Upper lobe of left lung (tissue), 6 donors: ENCODE results near the gene MACROD1. TPM values are rescaled to one million over a fixed set of nuclear protein-coding genes. Genes with fewer than 3 reads are reported as not detected.

ENCODE experiments used
- ATAC-seq, 2 donors: fragments of 200-7000 bp; cut with Tn5 transposase; one replicate each; pipeline ENCODE4 v1.9.1; 2022; ENCODE audit warnings: mild to moderate bottlenecking in 2 of 2, moderate library complexity in 2 of 2; ENCODE audit not compliant: low FRiP score in 2 of 2
- DNase-seq, 2 donors: peaks; one replicate each; pipeline ENCODE4 v3.0.0-alpha.2; 2019 to 2020
- H3K27ac ChIP-seq, 4 donors: fragments of 200-600 bp; sonication (generic); one replicate each; pipeline ENCODE4 v1.5.1; 2016 to 2019
- H3K27me3 ChIP-seq, 4 donors: fragments of 200-600 bp; sonication (generic); one replicate each; pipeline ENCODE4 v1.5.1; 2017 to 2019
- H3K36me3 ChIP-seq, 4 donors: fragments of 200-600 bp; sonication (generic); one replicate each; pipeline ENCODE4 v1.5.1; 2016 to 2019
- H3K4me1 ChIP-seq, 4 donors: fragments of 200-600 bp; sonication (generic); one replicate each; pipeline ENCODE4 v1.5.1; 2018 to 2019
- H3K4me3 ChIP-seq, 4 donors: fragments of 200-600 bp; sonication (generic); one replicate each; pipeline ENCODE4 v1.5.1; 2017 to 2019; ENCODE audit warnings: mild to moderate bottlenecking in 2 of 4, moderate library complexity in 1 of 4
- H3K9me3 ChIP-seq, 4 donors: fragments of 200-600 bp; sonication (generic); one replicate each; pipeline ENCODE4 v1.5.1; 2018 to 2019
- EP300 ChIP-seq, 4 donors: sonication (generic); formaldehyde crosslinking; IDR thresholded peaks; one replicate each; pipeline ENCODE4 v1.5.1; 2017; ENCODE audit warnings: antibody characterized with exemption in 4 of 4, control low read depth in 2 of 4
- POLR2A ChIP-seq, 4 donors: fragments of 450-650 bp; IDR thresholded peaks; one replicate each; pipeline ENCODE4 v1.5.1; 2016 to 2017; ENCODE audit warnings: antibody characterized with exemption in 4 of 4, mild to moderate bottlenecking in 2 of 4
- POLR2AphosphoS5 ChIP-seq, 2 donors: sonication (generic); formaldehyde crosslinking; IDR thresholded peaks; one replicate each; pipeline ENCODE4 v1.5.1; 2017; ENCODE audit warnings: antibody characterized with exemption in 2 of 2
- WGBS, 2 donors: methylation state at CpG; one replicate each; pipeline ENCODE4 v1.1.5; 2017 to 2018; 5-methylcytosine and 5-hydroxymethylcytosine counted together
- total RNA-seq, 6 donors: library from RNA; depleted of rRNA in 4 of 6; stranded (reverse); fragments of >200 nt in 4 of 6; gene quantifications; one replicate each; pipeline versions ENCODE4 v1.1.0 to v1.2.1, GENCODE V29; 2016 to 2021
- TF ChIP-seq, protein P1 (sequence below), 6 experiments: fragments of 450-650 bp in 4 of 6; fragments of 200-600 bp in 2 of 6; sonication (generic) in 2 of 6; IDR thresholded peaks; one replicate each; pipeline ENCODE4 v1.5.1; 2016 to 2019; ENCODE audit warnings: antibody characterized with exemption in 6 of 6
- donor health status: DM: no; HTN: no; CAD: no; lungs with moderate emphysema.
- donor health status: DM: no; HTN: yes; CAD: no; lungs with severe emphysema.

Gene MACROD1
- total RNA-seq, 6 donors from 2014 or later = 16.7 to 59.7 (median 33.5) TPM

DNA sequence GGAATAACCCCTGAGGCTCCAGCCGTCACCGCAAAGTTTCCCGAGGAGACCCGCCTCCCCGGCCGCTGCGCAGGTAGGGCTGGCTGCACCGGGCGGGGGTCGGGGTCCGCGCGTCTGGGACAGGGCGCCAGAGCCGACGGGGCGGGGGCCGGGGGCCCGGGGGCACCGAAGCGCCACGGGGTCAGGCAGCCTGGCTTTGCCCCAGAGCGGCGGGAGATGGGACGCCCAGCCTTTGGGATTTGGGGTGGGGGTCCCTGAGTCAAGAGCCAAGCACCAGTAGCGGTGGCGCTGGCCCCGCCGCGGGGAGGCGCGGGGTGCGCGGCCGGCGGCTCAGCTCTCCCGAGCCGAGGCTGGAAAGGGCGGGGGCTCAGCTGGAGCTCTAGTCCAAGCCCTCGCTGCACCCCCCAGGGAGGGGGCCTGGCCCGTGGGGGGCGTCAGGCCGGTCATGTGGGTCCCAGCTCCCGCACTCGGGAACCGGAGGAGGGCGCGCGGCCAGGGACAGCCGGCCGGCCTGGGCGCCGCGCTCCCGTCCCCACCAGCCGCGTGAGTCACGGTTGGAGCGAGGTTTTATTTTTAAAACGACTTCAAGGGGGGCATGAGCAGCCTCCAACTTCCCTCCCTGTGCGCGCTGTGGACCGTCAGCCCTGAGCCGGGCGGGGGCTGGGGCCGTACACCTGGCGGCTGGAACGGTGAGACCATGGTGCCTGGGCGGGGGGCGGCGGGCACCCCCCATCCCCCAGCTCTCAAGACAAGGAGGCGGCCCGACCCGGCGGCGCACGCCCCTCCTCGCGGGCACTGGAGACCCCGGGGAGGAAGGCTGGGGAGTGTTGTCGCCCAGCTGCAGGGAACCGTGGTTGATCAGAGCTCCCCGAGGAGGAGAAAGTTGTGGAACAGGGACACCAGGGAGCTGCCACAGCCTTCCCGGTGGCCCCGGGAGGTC lies 129.6 kb downstream of the MACROD1 start:
- ATAC-seq (peak in 1 of 2 donors; percentile 62), DNase-seq (peak in 1 of 2 donors; percentile 87)
- TF ChIP-seq, protein P1, sequence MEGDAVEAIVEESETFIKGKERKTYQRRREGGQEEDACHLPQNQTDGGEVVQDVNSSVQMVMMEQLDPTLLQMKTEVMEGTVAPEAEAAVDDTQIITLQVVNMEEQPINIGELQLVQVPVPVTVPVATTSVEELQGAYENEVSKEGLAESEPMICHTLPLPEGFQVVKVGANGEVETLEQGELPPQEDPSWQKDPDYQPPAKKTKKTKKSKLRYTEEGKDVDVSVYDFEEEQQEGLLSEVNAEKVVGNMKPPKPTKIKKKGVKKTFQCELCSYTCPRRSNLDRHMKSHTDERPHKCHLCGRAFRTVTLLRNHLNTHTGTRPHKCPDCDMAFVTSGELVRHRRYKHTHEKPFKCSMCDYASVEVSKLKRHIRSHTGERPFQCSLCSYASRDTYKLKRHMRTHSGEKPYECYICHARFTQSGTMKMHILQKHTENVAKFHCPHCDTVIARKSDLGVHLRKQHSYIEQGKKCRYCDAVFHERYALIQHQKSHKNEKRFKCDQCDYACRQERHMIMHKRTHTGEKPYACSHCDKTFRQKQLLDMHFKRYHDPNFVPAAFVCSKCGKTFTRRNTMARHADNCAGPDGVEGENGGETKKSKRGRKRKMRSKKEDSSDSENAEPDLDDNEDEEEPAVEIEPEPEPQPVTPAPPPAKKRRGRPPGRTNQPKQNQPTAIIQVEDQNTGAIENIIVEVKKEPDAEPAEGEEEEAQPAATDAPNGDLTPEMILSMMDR (IDR thresholded peaks at IDR 0.05) = no peak
- TF ChIP-seq EP300 (IDR thresholded peaks at IDR 0.05) = no peak
- no peak for TF ChIP-seq POLR2AphosphoS5 (IDR thresholded peaks at IDR 0.05)
- no peak for TF ChIP-seq POLR2A (IDR thresholded peaks at IDR 0.05)
- H3K27me3 ChIP-seq = peaks cover 0 to 29% (median 16%) of the 10 kb centered on the region in 4 donors
- peaks cover 15 to 20% (median 16%) of the 10 kb centered on the region in 4 donors for H3K4me1 ChIP-seq
- H3K36me3 ChIP-seq = no peaks in the 10 kb centered on the region
- 4 to 25% methylated on average over 2 to 30 of the region's 85 CpGs for WGBS, 2 donors
- H3K9me3 ChIP-seq = no peaks in the 10 kb centered on the region
- peak overlapping the region in 3 of 4 donors; percentile 29 to 46 (median 39) for H3K4me3 ChIP-seq
- no peak overlapping the region for H3K27ac ChIP-seq

DNA sequence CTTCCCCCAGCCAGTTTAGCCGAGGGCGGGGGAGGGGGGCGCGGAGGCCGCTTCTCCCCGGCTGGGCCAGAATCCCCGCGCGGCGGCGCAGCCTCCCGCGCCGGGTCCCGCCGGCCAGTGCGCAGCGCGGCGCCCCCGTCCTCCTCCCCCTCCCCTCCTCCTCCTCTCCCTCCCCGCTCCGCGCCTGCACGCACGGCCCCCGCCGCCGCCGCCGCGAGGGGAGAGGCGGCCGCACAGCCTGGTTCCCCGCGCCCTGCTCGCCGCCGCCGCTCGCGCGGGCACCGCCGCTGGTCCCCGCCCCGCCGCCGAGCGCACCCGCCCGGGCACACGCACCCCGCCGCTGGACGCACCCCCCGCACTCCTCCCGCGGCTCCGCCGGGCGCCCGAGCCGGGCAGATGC lies 130.3 kb downstream of the MACROD1 start, which contains the start of gene FLRT1:
Gene FLRT1 (plus strand): TSS at position 356 of the 400 bp plus-strand sequence. CDS start 80,337 bp downstream, outside the sequence.
- H3K4me1 ChIP-seq = peaks cover 15 to 20% (median 16%) of the 10 kb centered on the region in 4 donors
- H3K27ac ChIP-seq = no peak within 1 kb of the TSS
- WGBS, 2 donors = 3% methylated on average over 8 of the region's 64 CpGs; no CpG with 5 or more reads in 1 of the 2 donors
- H3K27me3 ChIP-seq = peaks cover 0 to 29% (median 16%) of the 10 kb centered on the region in 4 donors
- TF ChIP-seq, protein P1 (IDR thresholded peaks at IDR 0.05) = no peak
- TF ChIP-seq POLR2AphosphoS5 (IDR thresholded peaks at IDR 0.05) (no peak), POLR2A (IDR thresholded peaks at IDR 0.05) (no peak), EP300 (IDR thresholded peaks at IDR 0.05) (no peak)
- ATAC-seq (no peak), DNase-seq (peak in 1 of 2 donors; percentile 72)
- no peaks in the 10 kb centered on the region for H3K9me3 ChIP-seq
- H3K36me3 ChIP-seq = no peaks in the 10 kb centered on the region
- H3K4me3 ChIP-seq = peak within 1 kb of the TSS in 3 of 4 donors; percentile 29 to 46 (median 39)

DNA sequence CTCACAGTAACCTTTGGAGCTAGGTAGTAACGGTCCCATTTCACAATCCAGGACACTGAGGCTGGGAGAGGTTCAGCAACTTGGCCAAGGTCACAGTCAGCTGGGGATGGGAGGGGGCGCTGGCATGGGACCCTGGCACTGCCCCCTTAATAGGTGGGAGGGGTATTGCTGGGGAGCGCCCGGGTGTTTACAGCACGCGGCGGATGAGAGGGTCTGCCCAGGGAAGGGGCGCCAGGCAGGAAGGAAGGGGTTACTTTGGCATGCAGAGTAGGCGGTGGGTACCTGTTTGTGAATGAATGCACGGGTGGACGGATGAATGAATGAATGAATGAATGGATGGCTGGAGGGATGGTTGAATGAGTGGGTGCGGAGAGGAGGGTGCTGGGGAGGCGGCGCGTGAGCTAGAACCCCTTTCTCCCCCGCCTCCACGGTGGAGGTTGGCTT lies 130.8 kb downstream of the MACROD1 start:
- Histone ChIP-seq H3K9me3 (no peaks in the 10 kb centered on the region), H3K36me3 (no peaks in the 10 kb centered on the region), H3K4me3 (peak overlapping the region in 3 of 4 donors; percentile 25 to 39 (median 29)), H3K27me3 (peaks cover 0 to 29% (median 16%) of the 10 kb centered on the region in 4 donors), H3K4me1 (peaks cover 15 to 20% (median 16%) of the 10 kb centered on the region in 4 donors), H3K27ac (no peak overlapping the region)
- TF ChIP-seq EP300 (IDR thresholded peaks at IDR 0.05) = no peak
- no peak for TF ChIP-seq POLR2A (IDR thresholded peaks at IDR 0.05)
- TF ChIP-seq POLR2AphosphoS5 (IDR thresholded peaks at IDR 0.05) = no peak
- TF ChIP-seq, protein P1 (IDR thresholded peaks at IDR 0.05) = no peak
- no peak for DNase-seq
- 12 to 14% methylated on average over 17 of the region's 17 CpGs for WGBS, 2 donors
- ATAC-seq = no peak

DNA sequence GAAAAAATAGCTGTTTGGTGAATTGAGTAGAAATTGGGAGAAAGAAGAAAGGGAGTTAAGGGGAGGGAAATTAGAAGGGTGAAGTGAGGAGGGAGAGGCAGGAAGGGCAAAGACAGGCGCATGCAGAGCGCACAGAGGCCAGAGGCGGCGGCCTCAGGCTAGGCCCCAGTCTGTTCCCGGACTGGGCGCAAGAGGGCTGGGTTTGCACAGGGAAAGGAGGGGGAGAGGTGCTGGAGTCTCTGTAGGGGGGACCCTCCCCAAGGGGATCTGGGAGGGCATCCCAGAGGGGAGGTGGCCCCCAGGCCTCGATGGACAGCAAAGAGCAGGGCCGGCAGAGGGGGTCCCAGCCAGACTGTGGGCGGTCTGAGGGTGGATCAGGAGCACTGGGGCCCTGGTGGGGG lies 131.5 kb downstream of the MACROD1 start:
- H3K9me3 ChIP-seq = no peaks in the 10 kb centered on the region
- ATAC-seq = no peak
- peaks cover 15 to 20% (median 16%) of the 10 kb centered on the region in 4 donors for H3K4me1 ChIP-seq
- peaks cover 0 to 29% (median 16%) of the 10 kb centered on the region in 4 donors for H3K27me3 ChIP-seq
- no peaks in the 10 kb centered on the region for H3K36me3 ChIP-seq
- H3K4me3 ChIP-seq = no peak overlapping the region
- H3K27ac ChIP-seq = no peak overlapping the region
- WGBS, 2 donors = 69 to 70% methylated on average over 9 of the region's 9 CpGs
- peak in 1 of 2 donors; percentile 49 for DNase-seq
- TF ChIP-seq POLR2AphosphoS5 (IDR thresholded peaks at IDR 0.05) = no peak
- TF ChIP-seq, protein P1 (IDR thresholded peaks at IDR 0.05) = no peak
- TF ChIP-seq EP300 (IDR thresholded peaks at IDR 0.05) = no peak
- no peak for TF ChIP-seq POLR2A (IDR thresholded peaks at IDR 0.05)
